K562 (cell line): ENCODE measurements around the gene NFATC2. TPM values are rescaled to one million over a fixed set of nuclear protein-coding genes. Genes with fewer than 3 reads are reported as not detected.

ENCODE experiments used
- ARHGAP35 ChIP-seq: fragments of 450-650 bp; IDR thresholded peaks from 2 replicates; pipeline ENCODE4 v1.6.1; 2018; ENCODE audit not compliant: partially characterized antibody
- MEF2A ChIP-seq: IDR thresholded peaks from 2 replicates; pipeline ENCODE4 v1.6.1; 2011; ENCODE audit warnings: low read depth, mild to moderate bottlenecking, low read length, moderate library complexity; ENCODE audit not compliant: control insufficient read depth
- RB1 ChIP-seq: fragments of 450-650 bp; IDR thresholded peaks from 2 replicates; pipeline ENCODE4 v1.6.1; 2017; ENCODE audit warnings: low read depth, mild to moderate bottlenecking
- RFX1 ChIP-seq: fragments of 450-650 bp; IDR thresholded peaks from 2 replicates; pipeline ENCODE4 v1.6.1; 2016; ENCODE audit warnings: mild to moderate bottlenecking, moderate library complexity
- SP1 ChIP-seq: sonication (generic); formaldehyde crosslinking; IDR thresholded peaks from 2 replicates; pipeline ENCODE4 v1.8.1; 2022; ENCODE audit warnings: mild to moderate bottlenecking, missing genetic modification reagents
- TAF9B ChIP-seq: fragments of 450-650 bp; IDR thresholded peaks from 2 replicates; pipeline ENCODE4 v1.6.1; 2018; ENCODE audit warnings: mild to moderate bottlenecking; ENCODE audit not compliant: partially characterized antibody
- TCF15 ChIP-seq: fragments of 250-450 bp; sonication (Bioruptor Pico); IDR thresholded peaks from 2 replicates; pipeline ENCODE4 v1.8.0; 2022; ENCODE audit warnings: moderate library complexity, mild to moderate bottlenecking, inconsistent platforms
- TSHZ1 ChIP-seq: fragments of 250-450 bp; sonication (Bioruptor Pico); IDR thresholded peaks from 2 replicates; pipeline ENCODE4 v1.4.0; 2020; ENCODE audit warnings: mild to moderate bottlenecking, moderate library complexity
- polyA plus RNA-seq, 8 experiments: library from polyadenylated mRNA; depleted of rRNA in 4 of 8; stranded (reverse) in 5 of 8; unstranded in 3 of 8; fragments of >200 nt; fragmentation: Nextera tagmentation in 2 of 8; fragmentation: Illumina TruSeq in 1 of 8; extraction: Ambion mirVana in 2 of 8; extraction: Trizol in 1 of 8; gene quantifications; 2 replicates each; pipeline versions ENCODE4 v1.2.1 to v1.2.3, GENCODE V29; 2011 to 2014; ENCODE audit warnings: inconsistent platforms in 1 of 8, missing spikeins in 1 of 8
- total RNA-seq, 7 experiments: library from RNA; depleted of rRNA in 6 of 7; stranded (reverse); fragments of >200 nt in 6 of 7; fragmentation: Illumina TruSeq in 2 of 7; extraction: Trizol in 2 of 7; gene quantifications; 2 replicates each; pipeline versions ENCODE4 v1.2.1 to v1.2.3, GENCODE V29; 2011 to 2021; ENCODE audit warnings: low replicate concordance in 1 of 7
- TF ChIP-seq, protein P1 (sequence below): fragments of 450-650 bp; IDR thresholded peaks from 2 replicates; pipeline ENCODE4 v1.6.1; 2016; ENCODE audit warnings: mild to moderate bottlenecking, moderate library complexity
- TF ChIP-seq, protein P2 (sequence below): sonication (generic); formaldehyde crosslinking; IDR thresholded peaks from 2 replicates; pipeline ENCODE4 v1.8.0; 2022; ENCODE audit warnings: mild to moderate bottlenecking, missing genetic modification reagents

The NFATC2 gene
- total and polyA plus RNA-seq, 9 of the 15 experiments (the other 6 are each of a cell fraction or from before 2014, with no cell fraction given): 1.9 to 11.2 (median 3.0) TPM

DNA sequence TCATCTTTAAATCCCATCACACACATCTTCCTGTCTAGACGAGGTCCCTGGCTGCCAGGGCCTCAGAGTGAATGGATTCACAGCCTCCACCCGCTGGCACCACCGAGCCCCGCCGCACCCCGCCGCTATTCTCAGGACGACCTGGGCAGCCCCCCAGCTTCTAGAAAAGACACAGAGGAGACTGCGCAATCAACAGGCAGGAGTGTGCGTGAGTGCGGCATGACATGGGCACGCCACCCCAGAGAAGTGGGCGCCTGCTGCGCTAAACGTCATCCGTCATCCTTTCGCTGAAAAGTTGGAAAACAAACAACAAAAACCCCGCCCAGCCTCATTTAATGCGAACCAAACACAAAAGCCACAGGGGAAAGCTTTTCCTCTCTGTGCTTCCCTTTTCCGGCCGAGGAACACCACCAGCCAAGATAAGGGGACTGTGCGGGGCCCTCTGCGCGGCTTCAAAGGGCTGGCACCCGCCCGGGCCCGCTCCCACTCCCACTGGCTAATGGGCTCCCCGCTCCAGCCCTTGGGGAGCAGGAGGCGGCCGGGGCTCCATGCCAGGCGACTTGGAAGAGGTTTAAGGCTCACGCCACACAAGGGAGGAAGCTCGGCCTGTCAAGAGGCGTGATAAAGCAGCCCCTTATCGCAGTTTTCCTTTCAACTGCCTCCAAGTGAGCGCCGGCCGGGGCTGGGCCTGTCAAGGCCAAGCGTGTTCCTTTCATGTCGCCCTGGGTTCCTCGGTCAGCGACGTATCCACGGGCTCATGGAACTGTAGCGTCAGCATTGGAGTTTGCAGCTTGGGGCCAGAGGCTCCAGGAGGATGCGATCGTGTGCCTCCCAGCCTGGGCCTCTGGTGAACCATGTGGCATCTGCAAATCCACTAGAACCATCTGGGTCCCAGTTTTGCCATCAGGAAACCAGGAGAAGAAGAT, 50.1 kb downstream of the NFATC2 start (continued):
- no peak for TF ChIP-seq TSHZ1
- TF ChIP-seq TAF9B: peak; percentile 14
- TF ChIP-seq MEF2A: no peak
- TF ChIP-seq SP1 (CRISPR knock-in tag): no peak
- TF ChIP-seq RB1: 0 out of 2 replicates have a peak, but pooled peaks have one; percentile 46
- no peak for TF ChIP-seq ARHGAP35
- TF ChIP-seq RFX1: no peak
- TF ChIP-seq, protein P1, sequence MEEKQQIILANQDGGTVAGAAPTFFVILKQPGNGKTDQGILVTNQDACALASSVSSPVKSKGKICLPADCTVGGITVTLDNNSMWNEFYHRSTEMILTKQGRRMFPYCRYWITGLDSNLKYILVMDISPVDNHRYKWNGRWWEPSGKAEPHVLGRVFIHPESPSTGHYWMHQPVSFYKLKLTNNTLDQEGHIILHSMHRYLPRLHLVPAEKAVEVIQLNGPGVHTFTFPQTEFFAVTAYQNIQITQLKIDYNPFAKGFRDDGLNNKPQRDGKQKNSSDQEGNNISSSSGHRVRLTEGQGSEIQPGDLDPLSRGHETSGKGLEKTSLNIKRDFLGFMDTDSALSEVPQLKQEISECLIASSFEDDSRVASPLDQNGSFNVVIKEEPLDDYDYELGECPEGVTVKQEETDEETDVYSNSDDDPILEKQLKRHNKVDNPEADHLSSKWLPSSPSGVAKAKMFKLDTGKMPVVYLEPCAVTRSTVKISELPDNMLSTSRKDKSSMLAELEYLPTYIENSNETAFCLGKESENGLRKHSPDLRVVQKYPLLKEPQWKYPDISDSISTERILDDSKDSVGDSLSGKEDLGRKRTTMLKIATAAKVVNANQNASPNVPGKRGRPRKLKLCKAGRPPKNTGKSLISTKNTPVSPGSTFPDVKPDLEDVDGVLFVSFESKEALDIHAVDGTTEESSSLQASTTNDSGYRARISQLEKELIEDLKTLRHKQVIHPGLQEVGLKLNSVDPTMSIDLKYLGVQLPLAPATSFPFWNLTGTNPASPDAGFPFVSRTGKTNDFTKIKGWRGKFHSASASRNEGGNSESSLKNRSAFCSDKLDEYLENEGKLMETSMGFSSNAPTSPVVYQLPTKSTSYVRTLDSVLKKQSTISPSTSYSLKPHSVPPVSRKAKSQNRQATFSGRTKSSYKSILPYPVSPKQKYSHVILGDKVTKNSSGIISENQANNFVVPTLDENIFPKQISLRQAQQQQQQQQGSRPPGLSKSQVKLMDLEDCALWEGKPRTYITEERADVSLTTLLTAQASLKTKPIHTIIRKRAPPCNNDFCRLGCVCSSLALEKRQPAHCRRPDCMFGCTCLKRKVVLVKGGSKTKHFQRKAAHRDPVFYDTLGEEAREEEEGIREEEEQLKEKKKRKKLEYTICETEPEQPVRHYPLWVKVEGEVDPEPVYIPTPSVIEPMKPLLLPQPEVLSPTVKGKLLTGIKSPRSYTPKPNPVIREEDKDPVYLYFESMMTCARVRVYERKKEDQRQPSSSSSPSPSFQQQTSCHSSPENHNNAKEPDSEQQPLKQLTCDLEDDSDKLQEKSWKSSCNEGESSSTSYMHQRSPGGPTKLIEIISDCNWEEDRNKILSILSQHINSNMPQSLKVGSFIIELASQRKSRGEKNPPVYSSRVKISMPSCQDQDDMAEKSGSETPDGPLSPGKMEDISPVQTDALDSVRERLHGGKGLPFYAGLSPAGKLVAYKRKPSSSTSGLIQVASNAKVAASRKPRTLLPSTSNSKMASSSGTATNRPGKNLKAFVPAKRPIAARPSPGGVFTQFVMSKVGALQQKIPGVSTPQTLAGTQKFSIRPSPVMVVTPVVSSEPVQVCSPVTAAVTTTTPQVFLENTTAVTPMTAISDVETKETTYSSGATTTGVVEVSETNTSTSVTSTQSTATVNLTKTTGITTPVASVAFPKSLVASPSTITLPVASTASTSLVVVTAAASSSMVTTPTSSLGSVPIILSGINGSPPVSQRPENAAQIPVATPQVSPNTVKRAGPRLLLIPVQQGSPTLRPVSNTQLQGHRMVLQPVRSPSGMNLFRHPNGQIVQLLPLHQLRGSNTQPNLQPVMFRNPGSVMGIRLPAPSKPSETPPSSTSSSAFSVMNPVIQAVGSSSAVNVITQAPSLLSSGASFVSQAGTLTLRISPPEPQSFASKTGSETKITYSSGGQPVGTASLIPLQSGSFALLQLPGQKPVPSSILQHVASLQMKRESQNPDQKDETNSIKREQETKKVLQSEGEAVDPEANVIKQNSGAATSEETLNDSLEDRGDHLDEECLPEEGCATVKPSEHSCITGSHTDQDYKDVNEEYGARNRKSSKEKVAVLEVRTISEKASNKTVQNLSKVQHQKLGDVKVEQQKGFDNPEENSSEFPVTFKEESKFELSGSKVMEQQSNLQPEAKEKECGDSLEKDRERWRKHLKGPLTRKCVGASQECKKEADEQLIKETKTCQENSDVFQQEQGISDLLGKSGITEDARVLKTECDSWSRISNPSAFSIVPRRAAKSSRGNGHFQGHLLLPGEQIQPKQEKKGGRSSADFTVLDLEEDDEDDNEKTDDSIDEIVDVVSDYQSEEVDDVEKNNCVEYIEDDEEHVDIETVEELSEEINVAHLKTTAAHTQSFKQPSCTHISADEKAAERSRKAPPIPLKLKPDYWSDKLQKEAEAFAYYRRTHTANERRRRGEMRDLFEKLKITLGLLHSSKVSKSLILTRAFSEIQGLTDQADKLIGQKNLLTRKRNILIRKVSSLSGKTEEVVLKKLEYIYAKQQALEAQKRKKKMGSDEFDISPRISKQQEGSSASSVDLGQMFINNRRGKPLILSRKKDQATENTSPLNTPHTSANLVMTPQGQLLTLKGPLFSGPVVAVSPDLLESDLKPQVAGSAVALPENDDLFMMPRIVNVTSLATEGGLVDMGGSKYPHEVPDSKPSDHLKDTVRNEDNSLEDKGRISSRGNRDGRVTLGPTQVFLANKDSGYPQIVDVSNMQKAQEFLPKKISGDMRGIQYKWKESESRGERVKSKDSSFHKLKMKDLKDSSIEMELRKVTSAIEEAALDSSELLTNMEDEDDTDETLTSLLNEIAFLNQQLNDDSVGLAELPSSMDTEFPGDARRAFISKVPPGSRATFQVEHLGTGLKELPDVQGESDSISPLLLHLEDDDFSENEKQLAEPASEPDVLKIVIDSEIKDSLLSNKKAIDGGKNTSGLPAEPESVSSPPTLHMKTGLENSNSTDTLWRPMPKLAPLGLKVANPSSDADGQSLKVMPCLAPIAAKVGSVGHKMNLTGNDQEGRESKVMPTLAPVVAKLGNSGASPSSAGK: peak; percentile 89
- TF ChIP-seq, protein P2, sequence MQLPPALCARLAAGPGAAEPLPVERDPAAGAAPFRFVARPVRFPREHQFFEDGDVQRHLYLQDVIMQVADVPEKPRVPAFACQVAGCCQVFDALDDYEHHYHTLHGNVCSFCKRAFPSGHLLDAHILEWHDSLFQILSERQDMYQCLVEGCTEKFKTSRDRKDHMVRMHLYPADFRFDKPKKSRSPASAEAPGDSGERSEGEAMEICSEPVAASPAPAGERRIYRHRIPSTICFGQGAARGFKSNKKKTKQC (CRISPR knock-in tag): no peak
- TF ChIP-seq TCF15 (CRISPR knock-in tag): no peak
